ENCODE data around the gene TPM1.

TPM1 gene

GRCh38 chr15:63103416-63103815 is 60.9 kb downstream of the TPM1 start:
- no peak for DNase-seq

DNA sequence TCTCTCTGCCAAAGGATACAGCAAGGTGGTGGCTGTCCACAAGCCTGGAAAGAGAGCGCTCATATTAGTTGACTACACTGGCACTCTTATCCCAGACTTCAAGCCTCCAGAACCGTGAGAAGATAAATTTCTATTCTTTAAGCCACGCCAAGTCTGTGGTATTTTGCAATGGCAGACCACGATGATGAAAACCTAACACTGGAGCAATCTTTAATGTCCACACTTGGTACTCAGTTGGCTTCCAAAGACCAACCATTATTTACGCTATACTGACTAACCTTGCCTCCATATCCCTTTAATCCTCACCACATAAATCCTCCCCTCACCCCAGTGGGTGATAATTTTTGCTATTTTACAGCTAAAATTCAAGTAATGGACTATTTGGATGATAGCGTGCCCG is 62.2 kb downstream of the TPM1 start:
- no peak for DNase-seq

DNA sequence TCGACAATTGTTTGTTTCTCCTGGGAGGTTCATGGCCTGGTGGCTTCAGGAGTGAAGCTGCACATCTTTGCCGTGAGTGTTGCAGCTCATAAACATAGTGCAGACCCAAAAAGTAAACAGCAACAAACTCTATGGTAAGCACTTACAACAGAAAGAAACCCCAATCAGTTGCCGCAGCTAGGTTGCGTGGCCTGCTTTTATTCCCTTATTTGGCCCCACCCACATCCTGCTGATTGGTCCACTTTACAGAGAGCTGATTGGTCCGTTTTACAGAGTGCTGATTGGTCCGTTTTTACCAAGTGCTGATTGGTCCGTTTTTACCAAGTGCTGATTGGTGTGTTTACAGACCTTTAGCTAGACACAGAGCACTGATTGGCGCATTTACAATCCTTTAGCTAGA is 62.8 kb downstream of the TPM1 start:
- DNase-seq = peak; percentile 41

DNA sequence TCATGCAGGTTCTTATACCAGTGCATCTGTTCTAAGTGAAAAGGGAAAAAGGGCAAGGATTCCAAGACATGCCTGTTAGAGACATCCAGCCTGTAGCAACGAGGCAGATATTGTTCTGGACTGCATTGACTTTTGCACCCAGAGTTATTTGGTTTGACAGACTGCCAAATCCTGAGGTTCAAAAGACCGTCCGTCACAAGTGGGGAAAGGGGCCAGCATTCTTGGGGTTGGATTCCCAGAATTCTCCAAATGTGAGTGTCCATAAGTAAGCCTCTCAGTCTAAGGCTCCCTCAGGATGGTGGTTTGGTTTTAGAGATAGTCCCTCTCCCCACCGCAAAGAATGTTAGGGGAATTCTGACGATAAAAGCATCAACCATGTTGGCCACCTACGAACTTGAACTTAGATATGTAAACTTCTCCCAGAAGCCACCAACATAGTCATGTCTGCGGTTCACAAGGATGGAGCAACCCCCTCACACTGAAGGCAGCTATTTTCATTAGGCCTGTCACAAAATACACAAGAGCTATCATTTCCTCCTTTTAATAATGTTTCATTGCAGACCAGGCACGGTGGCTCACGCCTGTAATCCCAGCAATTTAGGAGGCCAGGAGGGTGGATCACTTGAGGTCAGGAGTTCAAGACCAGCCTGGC is 65.5 kb downstream of the TPM1 start:
- no peak for DNase-seq

DNA sequence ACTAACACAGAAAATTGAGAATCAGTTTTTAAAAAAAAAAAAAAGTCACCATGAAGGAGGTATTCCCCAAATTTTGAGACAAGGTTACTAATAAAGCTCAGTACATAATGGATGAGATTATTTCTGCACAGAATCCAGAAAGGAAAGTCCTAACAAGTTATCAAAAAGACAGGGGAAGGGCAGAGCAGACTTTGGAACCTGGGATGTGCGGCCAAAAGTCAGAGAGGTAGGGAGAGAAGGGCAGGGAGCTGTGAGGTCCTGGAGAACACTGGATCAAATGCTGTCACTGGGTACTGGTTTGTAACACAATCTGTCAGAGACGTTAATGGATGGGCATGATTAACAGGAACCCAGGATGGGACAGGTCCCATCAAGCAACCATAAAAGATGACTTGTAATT is 67.0 kb downstream of the TPM1 start:
- no peak for DNase-seq

DNA sequence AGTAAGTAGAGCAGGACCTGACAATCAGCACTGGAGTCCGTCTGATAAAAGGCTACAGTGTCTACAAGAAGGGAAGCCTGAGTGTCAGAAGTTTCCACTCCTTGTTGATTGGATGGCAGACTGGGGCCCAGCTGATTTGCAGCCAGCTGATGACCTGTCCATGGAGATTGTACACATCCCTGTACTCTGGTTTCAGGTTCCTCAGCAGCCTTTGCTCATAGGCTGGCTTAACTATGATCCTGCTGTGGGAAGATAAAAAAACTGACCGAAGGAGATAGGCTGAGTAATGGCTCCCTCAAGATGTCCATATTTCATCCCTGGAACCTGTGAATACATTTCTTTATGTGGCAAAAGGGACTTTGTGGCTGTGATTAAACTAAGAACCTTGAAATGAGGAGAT is 67.4 kb downstream of the TPM1 start:
- peak; percentile 84 for DNase-seq

DNA sequence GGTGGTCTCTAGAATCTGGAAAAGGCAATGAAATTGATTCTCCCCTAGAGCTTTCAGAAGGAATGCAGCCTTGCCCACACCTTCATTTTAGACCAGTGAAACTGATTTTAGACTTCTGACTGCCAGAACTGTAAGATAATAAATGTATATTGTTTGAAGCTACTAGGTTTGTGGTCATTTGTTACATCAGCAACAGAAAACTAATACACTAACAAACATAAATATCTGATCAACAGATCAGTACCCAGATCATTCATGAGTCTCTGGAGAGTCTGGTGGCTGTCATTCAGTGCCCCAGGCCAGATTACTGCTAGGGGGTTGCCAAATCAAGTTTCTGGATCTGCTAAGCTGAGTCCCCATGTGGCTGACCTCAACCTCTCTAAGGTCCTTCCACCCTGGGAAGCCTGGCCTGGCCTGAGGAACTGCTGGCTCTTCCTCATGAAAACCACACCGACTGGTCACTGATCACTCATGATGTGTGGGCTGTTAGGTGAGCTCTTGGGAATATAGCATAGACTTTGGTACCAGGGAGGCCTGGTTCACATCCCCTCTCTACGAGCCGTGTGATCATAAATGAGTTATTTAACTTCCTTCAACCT is 68.0 kb downstream of the TPM1 start:
- no peak for DNase-seq

GRCh38 chr15:63111481-63111880 is 68.9 kb downstream of the TPM1 start:
- DNase-seq = no peak

- DNase-seq = peak; percentile 18
These were observed 70.3 kb downstream of the TPM1 start for GRCh38 chr15:63112871-63113270.

GRCh38 chr15:63114465-63114864 is 71.9 kb downstream of the TPM1 start:
- DNase-seq = no peak
